GM12878 (cell line): ENCODE measurements around the gene AARSD1. TPM values are rescaled to one million over a fixed set of nuclear protein-coding genes. Genes with fewer than 3 reads are reported as not detected.

Experiments used
- ATAC-seq: fragments of 200-7000 bp; cut with Tn5 transposase; 3 replicates; pipeline ENCODE4 v1.9.1; 2020; ENCODE audit warnings: mild to moderate bottlenecking, moderate library complexity
- BruUV-seq: library from RNA; stranded (reverse); fragments of 400-500 nt; replicated peaks from 2 replicates; lab custom pipeline; 2021; lab: Mats Ljungman, UMichigan
- CTCF ChIA-PET: fragments of 300-600 bp; sonication (Branson Sonifier 250); formaldehyde crosslinking; extraction: SDS; loops from one replicate; lab custom pipeline; 2021; ENCODE audit warnings: inconsistent platforms; lab: Yijun Ruan, JAX
- POLR2A ChIA-PET: fragments of 350-600 bp; formaldehyde crosslinking; extraction: SDS; loops from one replicate; lab custom pipeline; 2021; ENCODE audit warnings: inconsistent platforms; lab: Charles Lee
- RAD21 ChIA-PET: fragments of 300-600 bp; sonication (Branson Sonifier 250); formaldehyde crosslinking; loops from one replicate; lab custom pipeline; 2023; ENCODE audit warnings: antibody characterized with exemption; ENCODE audit not compliant: unreplicated experiment; lab: Charles Lee
- SMC1A ChIA-PET: fragments of 300-600 bp; sonication (Branson Sonifier 250); formaldehyde crosslinking; loops from one replicate; lab custom pipeline; 2023; ENCODE audit not compliant: unreplicated experiment, uncharacterized antibody; lab: Charles Lee
- DNase-seq: peaks from one replicate; pipeline ENCODE4 v3.0.0-alpha.2; 2011; ENCODE audit warnings: low read depth, low spot score
- FAIRE-seq: peaks from 3 replicates; lab custom pipeline; 2011; peaks lifted over from hg19 to GRCh38; lab: Jason Lieb, UNC
- H2AFZ ChIP-seq: 2 replicates; pipeline ENCODE4 v1.6.0; 2011; ENCODE audit warnings: low read depth, low read length, control low read depth; ENCODE audit not compliant: control insufficient read depth
- H3K27ac ChIP-seq: 2 replicates; pipeline ENCODE4 v1.5.1; 2011; ENCODE audit warnings: control low read depth; ENCODE audit not compliant: control insufficient read depth, insufficient read depth
- H3K27me3 ChIP-seq, 2 experiments: replicated peaks in 1 of 2; 2 replicates each; pipeline versions ENCODE4 v1.6.0 to v1.6.1; 2011; ENCODE audit warnings: low read length in 1 of 2; ENCODE audit not compliant: control insufficient read depth in 2 of 2, insufficient read depth in 2 of 2
- H3K36me3 ChIP-seq, 2 experiments: 2 replicates each; pipeline ENCODE4 v1.5.1; 2011; ENCODE audit warnings: low read length in 1 of 2; ENCODE audit not compliant: control insufficient read depth in 2 of 2, insufficient read depth in 2 of 2
- H3K4me1 ChIP-seq: 2 replicates; pipeline ENCODE4 v1.6.1; 2011; ENCODE audit warnings: mild to moderate bottlenecking, low read length, moderate library complexity, mixed read lengths; ENCODE audit not compliant: control insufficient read depth, insufficient read depth
- H3K4me2 ChIP-seq: 2 replicates; pipeline ENCODE4 v1.6.0; 2011; ENCODE audit warnings: control low read depth; ENCODE audit not compliant: control insufficient read depth, insufficient read depth
- H3K4me3 ChIP-seq: fragments of 200-600 bp; sonication (generic); 2 replicates; pipeline ENCODE4 v1.5.1; 2016
- H3K79me2 ChIP-seq: 2 replicates; pipeline ENCODE4 v1.6.0; 2011; ENCODE audit warnings: low read length; ENCODE audit not compliant: control insufficient read depth, insufficient read depth
- H3K9ac ChIP-seq: 2 replicates; pipeline ENCODE4 v1.8.0; 2011; ENCODE audit warnings: low read length, control low read depth, mixed read lengths; ENCODE audit not compliant: control insufficient read depth, insufficient read depth
- H3K9me3 ChIP-seq: replicated peaks from 3 replicates; pipeline ENCODE4 v1.5.1; 2011; ENCODE audit warnings: mild to moderate bottlenecking, low read length; ENCODE audit not compliant: control insufficient read depth, insufficient read depth
- H4K20me1 ChIP-seq: 2 replicates; pipeline ENCODE4 v1.6.0; 2011; ENCODE audit not compliant: control insufficient read depth, insufficient read depth
- ATF7 ChIP-seq: fragments of 450-650 bp; IDR thresholded peaks from 2 replicates; pipeline ENCODE4 v1.6.1; 2016; ENCODE audit warnings: low read depth, mild to moderate bottlenecking
- BHLHE40 ChIP-seq, 2 experiments: fragments of 450-650 bp in 1 of 2; IDR thresholded peaks; 2 replicates each; pipeline ENCODE4 v1.6.1; 2011 to 2017; ENCODE audit warnings: low read depth in 2 of 2, borderline replicate concordance in 1 of 2, improper control_type of control experiment in 1 of 2, low read length in 1 of 2, mild to moderate bottlenecking in 1 of 2
- EGR1 ChIP-seq, 2 experiments: IDR thresholded peaks; 1 replicate in 1 of 2; 2 replicates in 1 of 2; pipeline ENCODE4 v1.6.1; 2011 to 2012; ENCODE audit warnings: low read depth in 2 of 2, low read length in 2 of 2, borderline replicate concordance in 1 of 2, mild to moderate bottlenecking in 1 of 2, moderate library complexity in 1 of 2
- EP300 ChIP-seq, 2 experiments: fragments of 150-350 bp in 1 of 2; IDR thresholded peaks; 2 replicates each; pipeline ENCODE4 v1.6.1; 2011 to 2012; ENCODE audit warnings: low read depth in 2 of 2, low read length in 2 of 2, borderline replicate concordance in 1 of 2, improper control_type of control experiment in 1 of 2, inconsistent platforms in 1 of 2; ENCODE audit not compliant: control insufficient read depth in 1 of 2
- ETV6 ChIP-seq, 2 experiments: fragments of 450-650 bp in 1 of 2; IDR thresholded peaks in 1 of 2; conservative IDR thresholded peaks in 1 of 2; 2 replicates each; pipeline ENCODE4 v1.6.1; 2014; ENCODE audit warnings: antibody characterized with exemption in 1 of 2, borderline replicate concordance in 1 of 2, low read depth in 1 of 2, mild to moderate bottlenecking in 1 of 2, moderate library complexity in 1 of 2
- HDAC2 ChIP-seq: fragments of 200-600 bp; sonication (generic); IDR thresholded peaks from 2 replicates; pipeline ENCODE4 v1.6.1; 2017
- IRF4 ChIP-seq: IDR thresholded peaks from 2 replicates; pipeline ENCODE4 v1.6.1; 2011; ENCODE audit warnings: low read depth, low read length
- NFYB ChIP-seq: IDR thresholded peaks from 2 replicates; pipeline ENCODE4 v1.6.1; 2011; ENCODE audit warnings: low read depth, mild to moderate bottlenecking, low read length, improper control_type of control experiment, moderate library complexity; ENCODE audit not compliant: insufficient read depth
- PAX5 ChIP-seq: IDR thresholded peaks from 2 replicates; pipeline ENCODE4 v1.6.1; 2011; ENCODE audit warnings: low read depth, low read length, borderline replicate concordance
- RCOR1 ChIP-seq: conservative IDR thresholded peaks from 2 replicates; pipeline ENCODE4 v1.6.1; 2012; ENCODE audit warnings: low read depth, low read length, improper control_type of control experiment
- SIX5 ChIP-seq: IDR thresholded peaks from 2 replicates; pipeline ENCODE4 v1.6.1; 2011; ENCODE audit warnings: mild to moderate bottlenecking, low read depth, low read length, moderate library complexity; ENCODE audit not compliant: severe bottlenecking
- SMC3 ChIP-seq: IDR thresholded peaks from 2 replicates; pipeline ENCODE4 v1.6.1; 2011; ENCODE audit warnings: low read length, improper control_type of control experiment, borderline replicate concordance
- SP1 ChIP-seq: IDR thresholded peaks from one replicate; pipeline ENCODE4 v1.6.1; 2011; ENCODE audit warnings: low read depth, low read length
- YY1 ChIP-seq: IDR thresholded peaks from 2 replicates; pipeline ENCODE4 v1.6.1; 2011; ENCODE audit warnings: low read depth, mild to moderate bottlenecking, low read length
- ZBED1 ChIP-seq: IDR thresholded peaks from 2 replicates; pipeline ENCODE4 v1.6.1; 2016; ENCODE audit warnings: borderline replicate concordance
- ZBTB4 ChIP-seq: fragments of 450-650 bp; formaldehyde crosslinking; IDR thresholded peaks from 2 replicates; pipeline ENCODE4 v1.4.0; 2022; ENCODE audit warnings: mild to moderate bottlenecking, moderate library complexity
- WGBS: methylation state at CpG from one replicate; pipeline ENCODE4 v1.1.6; 2016; ENCODE audit warnings: low lambda C conversion rate; ENCODE audit not compliant: insufficient replicate concordance, insufficient coverage; ENCODE audit errors: missing lambda C conversion rate; 5-methylcytosine and 5-hydroxymethylcytosine counted together
- in situ Hi-C: fragments of 300-500 bp; cut with MboI; formaldehyde crosslinking; loops from 9 replicates; pipeline ENCODE4 v1.14.3; 2018; ENCODE audit warnings: mixed read lengths
- intact Hi-C: fragments of 100-400 bp; cut with micrococcal nuclease; formaldehyde crosslinking; loops from one replicate; pipeline ENCODE4 v1.14.2; 2022; ENCODE audit not compliant: unreplicated experiment
- polyA plus RNA-seq, 11 experiments: library from polyadenylated mRNA; depleted of rRNA in 4 of 11; unstranded in 6 of 11; stranded (reverse) in 5 of 11; fragments of >200 nt; fragmentation: Nextera tagmentation in 4 of 11; fragmentation: Illumina TruSeq in 1 of 11; extraction: Ambion mirVana in 4 of 11; extraction: Trizol in 1 of 11; gene quantifications; 1 replicate in 1 of 11; 2 replicates in 10 of 11; pipeline versions ENCODE4 v1.2.1 to v1.2.3, GENCODE V29; 2011 to 2016; ENCODE audit warnings: inconsistent platforms in 2 of 11, missing spikeins in 2 of 11, low read depth in 1 of 11
- total RNA-seq, 4 experiments: library from RNA; depleted of rRNA in 3 of 4; stranded (reverse); fragments of >200 nt in 3 of 4; fragmentation: Illumina TruSeq in 1 of 4; extraction: Trizol in 1 of 4; gene quantifications; 2 replicates each; pipeline versions ENCODE4 v1.2.1 to v1.2.3, GENCODE V29; 2013 to 2021

Gene AARSD1
- total and polyA plus RNA-seq, 10 of the 15 experiments (the other 5 are each of a cell fraction or from before 2014, with no cell fraction given) = 32.2 to 86.2 (median 52.8) TPM

DNA sequence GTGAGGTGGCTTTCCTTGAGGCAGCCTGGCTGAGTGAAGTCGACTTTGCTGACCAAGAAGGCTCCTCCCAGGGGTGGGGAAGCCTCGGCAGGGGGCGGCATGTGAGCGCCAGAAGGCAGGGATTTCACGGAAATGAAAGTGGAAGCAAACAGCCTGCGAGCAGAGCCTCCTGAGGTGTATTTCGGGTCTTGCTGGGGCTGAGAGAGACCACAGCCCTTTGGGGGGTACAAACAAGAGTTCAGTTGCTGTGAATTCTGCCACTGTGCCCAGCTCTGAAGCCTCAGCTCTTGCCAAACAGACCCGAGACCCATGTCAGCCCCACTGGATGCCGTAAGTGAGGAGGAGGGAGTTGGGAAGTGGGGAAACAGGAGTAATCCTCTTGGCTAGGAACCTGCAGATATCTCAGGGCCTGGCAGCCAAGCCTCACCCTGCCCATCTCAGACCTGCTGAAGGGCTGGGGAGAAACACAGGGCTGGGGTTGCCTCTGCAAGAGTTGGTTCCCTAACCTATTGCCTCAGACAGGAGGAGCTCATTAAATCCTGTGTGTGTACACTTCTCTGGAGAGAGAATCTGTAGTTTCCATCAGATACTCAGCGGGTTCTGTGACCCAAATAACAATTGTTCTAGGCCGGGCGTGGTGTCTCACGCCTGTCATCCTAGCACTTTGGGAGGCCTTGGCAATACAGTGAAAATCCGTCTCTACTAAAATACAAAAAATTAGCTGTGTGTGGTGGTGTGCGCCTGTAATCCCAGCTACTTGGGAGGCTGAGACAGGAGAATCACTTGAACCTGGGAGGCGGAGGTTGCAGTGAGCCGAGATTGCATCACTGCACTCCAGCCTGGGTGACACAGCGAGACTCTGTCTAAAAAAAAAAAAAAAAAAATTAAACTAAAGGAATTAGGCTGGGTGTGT lies 42.6 kb upstream of the AARSD1 start, which contains the start of gene IFI35:
Gene IFI35 (plus strand): TSS at position 146 of the 913 bp plus-strand sequence. CDS start 164 bp downstream, at position 310.
- ATAC-seq (peak; percentile 97), FAIRE-seq (peak; percentile 94), DNase-seq (peak; percentile 69)
- in situ Hi-C loops (no loop called here), intact Hi-C loops (no loop called here)
- Histone ChIP-seq H3K4me3 (peak within 1 kb of the TSS; percentile 97), H2AFZ (peak within 1 kb of the TSS; percentile 81), H3K4me2 (peak within 1 kb of the TSS; percentile 58), H3K4me1 (peaks cover 6% of the 10 kb centered on the region), H3K79me2 (peaks cover 29% of the 10 kb centered on the region), H3K27ac (peak within 1 kb of the TSS; percentile 97), H4K20me1 (no peaks in the 10 kb centered on the region), H3K27me3 (no peaks in the 10 kb centered on the region), H3K9ac (peak within 1 kb of the TSS; percentile 97), H3K36me3 (peaks cover 4 to 17% of the 10 kb centered on the region in 2 experiments; a peak in 3 of 4 replicates), H3K9me3 (no peaks in the 10 kb centered on the region)
- 16% methylated on average over 17 of the region's 18 CpGs for WGBS
- SMC1A ChIA-PET = interaction anchor here (1.0 to 2.0 kb wide), 8 partner anchors 9 to 309 kb away, joined by 3 to 13 read pairs (median 4); partner anchors contain the start of genes BECN1, NBR1 and RPL27
- CTCF ChIA-PET = interaction anchor here (0.6 to 3.1 kb wide), 15 partner anchors 8 to 327 kb away, joined by 3 to 29 read pairs (median 4); partner anchors contain the start of genes RND2 and RPL27
- TSS peak; percentile 85 for BruUV-seq
- RAD21 ChIA-PET = interaction anchor here (0.7 to 2.3 kb wide), 6 partner anchors 9 to 332 kb away, joined by 3 to 18 read pairs (median 4); partner anchors contain the start of gene RPL27
- POLR2A ChIA-PET = interaction anchor here (1.0 to 1.5 kb wide), 2 partner anchors 9 to 477 kb away, joined by 3 to 9 read pairs; partner anchors contain the start of genes DHX8 and RPL27
- TF ChIP-seq PAX5 (no peak), ATF7 (no peak), SMC3 (peak; percentile 41; the same call in 1 of the 2 replicates), NFYB (no peak), RCOR1 (no peak), IRF4 (peak; percentile 38; the same call in 1 of the 2 replicates), HDAC2 (no peak), ZBTB4 (CRISPR knock-in tag) (no peak), YY1 (peak; percentile 43; the same call in 1 of the 2 replicates), BHLHE40 (IDR thresholded peaks at IDR 0.05; ENCODE audit: borderline replicate concordance in 1 of 2, low read depth in 2 of 2, low read length in 1 of 2) (peak; percentile 75; a peak in 3 of 4 replicates), SIX5 (no peak), EP300 (IDR thresholded peaks at IDR 0.05; ENCODE audit: borderline replicate concordance in 1 of 2, control insufficient read depth in 1 of 2, low read depth in 2 of 2, low read length in 2 of 2) (peak in 1 of 2 experiments; percentile 30; a peak in 1 of 4 replicates), ETV6 (conservative IDR thresholded peaks at IDR 0.05 in 1 of 2, IDR thresholded peaks at IDR 0.05 in 1 of 2; ENCODE audit: borderline replicate concordance in 1 of 2, low read depth in 1 of 2) (peak in 1 of 2 experiments; percentile 80; a peak in 2 of 4 replicates), EGR1 (IDR thresholded peaks at IDR 0.05; ENCODE audit: borderline replicate concordance in 1 of 2, low read depth in 2 of 2, low read length in 2 of 2) (0 out of 3 replicates have a peak, but pooled peaks of 1 of the 2 experiments have one; percentile 32), ZBED1 (peak; percentile 42; the same call in 1 of the 2 replicates), SP1 (no peak)
